SK-N-SH (cell line): ENCODE measurements around the gene TIMM23B. TPM values are rescaled to one million over a fixed set of nuclear protein-coding genes. Genes with fewer than 3 reads are reported as not detected.
"Not testable (repeated sequence)": the region's sequence is repeated elsewhere in the genome, so short reads cannot be mapped to it uniquely, and the experiment has no call there.

Experiments used
- CTCF ChIA-PET: fragments of 300-600, 350-600 bp; formaldehyde crosslinking; extraction: SDS; loops from one replicate; lab custom pipeline; 2021; lab: Yijun Ruan, JAX
- POLR2A ChIA-PET: fragments of 350-600 bp; sonication (Branson Sonifier 250); formaldehyde crosslinking; extraction: SDS; loops from one replicate; lab custom pipeline; 2020; ENCODE audit warnings: antibody characterized with exemption, inconsistent platforms; lab: Yijun Ruan, JAX
- DNase-seq: peaks from one replicate; pipeline ENCODE4 v3.0.0; 2012
- H2AFZ ChIP-seq: fragments of 200-600 bp; sonication (generic); 2 replicates; pipeline ENCODE4 v1.8.1; 2016; ENCODE audit warnings: antibody characterized with exemption, mild to moderate bottlenecking, low read depth
- H3F3A ChIP-seq: fragments of 200-600 bp; sonication (generic); replicated peaks from 2 replicates; pipeline ENCODE3; 2016; ENCODE audit warnings: antibody characterized with exemption, mild to moderate bottlenecking; ENCODE audit not compliant: insufficient read depth
- H3K27ac ChIP-seq, 2 experiments: fragments of 200-500 bp in 1 of 2; fragments of 200-600 bp in 1 of 2; sonication (Bioruptor generic) in 1 of 2; sonication (generic), shearing (Covaris generic) in 1 of 2; 2 replicates each; pipeline versions ENCODE4 v1.5.1 to v1.6.1; 2014 to 2016; ENCODE audit warnings: low read depth in 2 of 2, inconsistent platforms in 1 of 2, low read length in 1 of 2, mild to moderate bottlenecking in 1 of 2, mixed read lengths in 1 of 2
- H3K27me3 ChIP-seq: fragments of 200-600 bp; sonication (generic), shearing (Covaris generic); 2 replicates; pipeline ENCODE4 v1.6.1; 2016; ENCODE audit warnings: mixed run types; ENCODE audit not compliant: insufficient read depth
- H3K36me3 ChIP-seq, 2 experiments: fragments of 200-500 bp in 1 of 2; fragments of 200-600 bp in 1 of 2; sonication (Bioruptor generic) in 1 of 2; sonication (generic) in 1 of 2; replicated peaks in 1 of 2; 2 replicates each; pipeline versions ENCODE3 to v1.5.1; 2014 to 2016; ENCODE audit warnings: low read length in 1 of 2, mild to moderate bottlenecking in 1 of 2; ENCODE audit not compliant: insufficient read depth in 2 of 2, control insufficient read depth in 1 of 2
- H3K4me1 ChIP-seq, 2 experiments: fragments of 200-500 bp in 1 of 2; fragments of 200-600 bp in 1 of 2; sonication (Bioruptor generic) in 1 of 2; sonication (generic), shearing (Covaris generic) in 1 of 2; 2 replicates each; pipeline versions ENCODE4 v1.5.1 to v1.6.1; 2014 to 2016; ENCODE audit warnings: low read depth in 1 of 2, low read length in 1 of 2, mixed run types in 1 of 2; ENCODE audit not compliant: insufficient read depth in 2 of 2, control insufficient read depth in 1 of 2
- H3K4me2 ChIP-seq: fragments of 200-600 bp; sonication (generic), shearing (Covaris generic); 2 replicates; pipeline ENCODE4 v1.6.1; 2017; ENCODE audit warnings: mixed run types
- H3K4me3 ChIP-seq, 2 experiments: fragments of 200-500 bp in 1 of 2; fragments of 200-600 bp in 1 of 2; sonication (Bioruptor generic) in 1 of 2; sonication (generic), shearing (Covaris generic) in 1 of 2; 2 replicates each; pipeline versions ENCODE4 v1.5.1 to v1.8.1; 2014 to 2016; ENCODE audit warnings: low read depth in 2 of 2, inconsistent platforms in 1 of 2, low read length in 1 of 2, mild to moderate bottlenecking in 1 of 2, mixed read lengths in 1 of 2, moderate library complexity in 1 of 2
- H3K79me2 ChIP-seq: fragments of 200-600 bp; sonication (generic); 2 replicates; pipeline ENCODE4 v1.8.1; 2017; ENCODE audit warnings: mild to moderate bottlenecking; ENCODE audit not compliant: insufficient read depth
- H3K9ac ChIP-seq: fragments of 200-600 bp; sonication (generic); 2 replicates; pipeline ENCODE4 v1.6.1; 2017; ENCODE audit warnings: mixed run types
- H3K9me2 ChIP-seq: fragments of 200-600 bp; sonication (generic); 2 replicates; pipeline ENCODE4 v1.6.1; 2017; ENCODE audit warnings: mixed run types
- H3K9me3 ChIP-seq: fragments of 200-600 bp; sonication (generic); 2 replicates; pipeline ENCODE4 v1.6.1; 2017; ENCODE audit warnings: mixed run types, mild to moderate bottlenecking, moderate library complexity
- H4K20me1 ChIP-seq: fragments of 200-600 bp; sonication (generic); 2 replicates; pipeline ENCODE4 v1.6.1; 2017; ENCODE audit warnings: mild to moderate bottlenecking, mixed run types; ENCODE audit not compliant: insufficient read depth
- WGBS: methylation state at CpG from one replicate; pipeline ENCODE4 v1.1.6; 2017; ENCODE audit warnings: low lambda C conversion rate; 5-methylcytosine and 5-hydroxymethylcytosine counted together
- polyA plus RNA-seq, 3 experiments: library from polyadenylated mRNA; depleted of rRNA; stranded (reverse); fragments of >200 nt; gene quantifications; 2 replicates each; pipeline ENCODE4 v1.2.3, GENCODE V29; 2012
- TF ChIP-seq, protein P1 (sequence below): fragments of 200-600 bp; sonication (generic); IDR thresholded peaks from 2 replicates; pipeline ENCODE4 v1.6.1; 2017; ENCODE audit warnings: antibody characterized with exemption, mild to moderate bottlenecking, moderate library complexity

TIMM23B gene
- polyA plus RNA-seq, 1 of the 3 experiments (the other 2 are of a cell fraction) = 17.4 TPM

GRCh38 chr10:49952006-49952405, 10.2 kb downstream of the TIMM23B start:
- H3K9me3 ChIP-seq, H3F3A ChIP-seq, H3K9ac ChIP-seq, CTCF ChIA-PET, H3K4me3 ChIP-seq, H3K9me2 ChIP-seq, H3K4me2 ChIP-seq, H3K27me3 ChIP-seq, H3K27ac ChIP-seq, H3K4me1 ChIP-seq, H4K20me1 ChIP-seq, POLR2A ChIA-PET, DNase-seq, H2AFZ ChIP-seq: not testable (repeated sequence)
- Histone ChIP-seq H3K36me3 (peaks cover 7 to 36% of the 10 kb centered on the region in 2 experiments), H3K79me2 (peaks cover 37% of the 10 kb centered on the region)
- 100% methylated on average over 3 of the region's 3 CpGs for WGBS

DNA sequence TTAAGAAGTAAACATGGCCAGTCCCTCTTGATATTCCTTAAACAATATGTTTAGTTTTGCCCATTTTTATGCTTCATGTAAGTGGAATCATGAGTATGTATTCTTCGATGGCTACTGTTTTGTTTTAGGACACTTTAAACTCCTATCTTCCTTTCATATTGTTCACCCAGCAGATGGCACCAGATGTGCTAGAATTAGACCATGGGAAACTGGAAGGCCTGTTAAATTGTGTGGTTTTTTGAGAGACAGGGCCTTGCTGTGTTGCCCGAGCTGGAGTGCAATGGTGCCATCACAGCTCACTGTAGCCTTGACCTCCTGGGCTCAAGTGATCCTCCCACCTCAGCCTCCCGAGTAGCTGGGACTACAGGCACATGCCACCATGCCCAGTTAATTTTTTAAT, 11.3 kb downstream of the TIMM23B start:
- H3K4me3 ChIP-seq, H3K27ac ChIP-seq, CTCF ChIA-PET, DNase-seq, H3K4me1 ChIP-seq, H3K9me2 ChIP-seq, H2AFZ ChIP-seq, H3F3A ChIP-seq, H3K27me3 ChIP-seq, POLR2A ChIA-PET, H4K20me1 ChIP-seq, H3K9me3 ChIP-seq, H3K4me2 ChIP-seq, H3K9ac ChIP-seq: not testable (repeated sequence)
- peaks cover 10 to 33% of the 10 kb centered on the region in 2 experiments for H3K36me3 ChIP-seq
- TF ChIP-seq, protein P1, sequence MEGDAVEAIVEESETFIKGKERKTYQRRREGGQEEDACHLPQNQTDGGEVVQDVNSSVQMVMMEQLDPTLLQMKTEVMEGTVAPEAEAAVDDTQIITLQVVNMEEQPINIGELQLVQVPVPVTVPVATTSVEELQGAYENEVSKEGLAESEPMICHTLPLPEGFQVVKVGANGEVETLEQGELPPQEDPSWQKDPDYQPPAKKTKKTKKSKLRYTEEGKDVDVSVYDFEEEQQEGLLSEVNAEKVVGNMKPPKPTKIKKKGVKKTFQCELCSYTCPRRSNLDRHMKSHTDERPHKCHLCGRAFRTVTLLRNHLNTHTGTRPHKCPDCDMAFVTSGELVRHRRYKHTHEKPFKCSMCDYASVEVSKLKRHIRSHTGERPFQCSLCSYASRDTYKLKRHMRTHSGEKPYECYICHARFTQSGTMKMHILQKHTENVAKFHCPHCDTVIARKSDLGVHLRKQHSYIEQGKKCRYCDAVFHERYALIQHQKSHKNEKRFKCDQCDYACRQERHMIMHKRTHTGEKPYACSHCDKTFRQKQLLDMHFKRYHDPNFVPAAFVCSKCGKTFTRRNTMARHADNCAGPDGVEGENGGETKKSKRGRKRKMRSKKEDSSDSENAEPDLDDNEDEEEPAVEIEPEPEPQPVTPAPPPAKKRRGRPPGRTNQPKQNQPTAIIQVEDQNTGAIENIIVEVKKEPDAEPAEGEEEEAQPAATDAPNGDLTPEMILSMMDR = 0 out of 2 replicates have a peak, but pooled peaks have one; percentile 16
- H3K79me2 ChIP-seq = peaks cover 32% of the 10 kb centered on the region
- WGBS = 73% methylated on average over 2 of the region's 3 CpGs

- DNase-seq, H3K9me2 ChIP-seq, H3K79me2 ChIP-seq, H3K4me3 ChIP-seq, POLR2A ChIA-PET, H3K27ac ChIP-seq, H3K4me2 ChIP-seq, H3F3A ChIP-seq, CTCF ChIA-PET, H3K36me3 ChIP-seq, H4K20me1 ChIP-seq, H3K9ac ChIP-seq, H2AFZ ChIP-seq, H3K27me3 ChIP-seq, H3K9me3 ChIP-seq, H3K4me1 ChIP-seq: not testable (repeated sequence)
- 98% methylated on average over 15 of the region's 37 CpGs for WGBS
Measured at GRCh38 chr10:49970331-49970857, 28.5 kb downstream of the TIMM23B start.

DNA sequence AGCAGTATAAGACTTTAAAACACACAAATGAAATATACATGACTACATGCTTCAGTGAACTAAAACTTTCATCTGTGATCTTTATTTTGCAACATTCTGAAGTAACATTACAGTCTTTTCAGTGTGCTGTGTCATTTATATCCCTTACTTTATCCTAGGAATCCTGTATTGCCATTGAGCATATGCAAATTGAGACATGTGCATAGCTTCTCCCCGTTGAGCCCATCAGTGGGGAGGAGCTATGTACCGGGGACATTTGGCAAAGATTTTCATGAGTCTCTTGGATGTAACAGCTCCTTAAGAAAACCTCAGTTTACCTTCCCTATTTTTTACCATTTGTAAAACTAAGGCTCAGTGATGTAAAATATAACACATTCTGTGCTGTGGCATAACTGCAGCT, 29.6 kb downstream of the TIMM23B start:
- H3K79me2 ChIP-seq, H3K9me2 ChIP-seq, H3K4me3 ChIP-seq, H3K4me2 ChIP-seq, H3K27ac ChIP-seq, H3K4me1 ChIP-seq, POLR2A ChIA-PET, H3K36me3 ChIP-seq, H3K27me3 ChIP-seq, H2AFZ ChIP-seq, H3F3A ChIP-seq, H4K20me1 ChIP-seq, H3K9ac ChIP-seq, CTCF ChIA-PET, H3K9me3 ChIP-seq, DNase-seq: not testable (repeated sequence)
- WGBS = 75% methylated on average over 2 of the region's 2 CpGs

GRCh38 chr10:49972094-49972493, 30.2 kb downstream of the TIMM23B start:
- CTCF ChIA-PET = not testable (repeated sequence)

DNA sequence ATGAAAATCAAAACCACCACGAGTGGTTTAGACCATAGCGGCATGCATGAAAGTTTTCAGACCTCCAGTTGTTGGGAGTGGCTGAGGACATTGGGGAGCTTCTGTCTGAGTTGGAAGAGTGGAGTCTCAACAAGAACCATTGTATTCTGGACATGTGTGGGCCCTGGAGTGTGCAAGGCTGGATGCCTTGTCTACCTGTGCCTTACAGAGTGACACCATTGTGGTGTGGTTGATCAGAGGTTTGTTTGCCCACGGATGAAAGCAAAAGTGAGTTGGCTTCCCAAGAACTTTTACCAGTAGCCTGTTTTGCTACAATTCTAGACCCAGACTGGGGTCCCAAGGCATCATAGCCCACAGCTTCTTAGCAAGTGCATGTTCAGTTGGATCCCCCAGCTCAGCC, 35.9 kb downstream of the TIMM23B start:
- H3K4me1 ChIP-seq, H3K9me3 ChIP-seq, H3K4me3 ChIP-seq, H3K36me3 ChIP-seq, CTCF ChIA-PET, H3K79me2 ChIP-seq, H3K27me3 ChIP-seq, POLR2A ChIA-PET, H3F3A ChIP-seq, H3K27ac ChIP-seq, DNase-seq, H3K4me2 ChIP-seq, H4K20me1 ChIP-seq, H2AFZ ChIP-seq, H3K9me2 ChIP-seq, H3K9ac ChIP-seq: not testable (repeated sequence)
- WGBS = 94% methylated on average over 3 of the region's 3 CpGs

More at GRCh38 chr10:49972094-49972493, 30.2 kb downstream of the TIMM23B start:
- H3F3A ChIP-seq, DNase-seq, H3K36me3 ChIP-seq, H3K9me2 ChIP-seq, H3K79me2 ChIP-seq, POLR2A ChIA-PET, H3K4me3 ChIP-seq, H3K9me3 ChIP-seq, H2AFZ ChIP-seq, H3K9ac ChIP-seq, H3K4me1 ChIP-seq, H3K27me3 ChIP-seq, H4K20me1 ChIP-seq, H3K27ac ChIP-seq, H3K4me2 ChIP-seq: not testable (repeated sequence)
- 93% methylated on average over 3 of the region's 3 CpGs for WGBS
